ENCODE data around the gene LEMD1.

DNA sequence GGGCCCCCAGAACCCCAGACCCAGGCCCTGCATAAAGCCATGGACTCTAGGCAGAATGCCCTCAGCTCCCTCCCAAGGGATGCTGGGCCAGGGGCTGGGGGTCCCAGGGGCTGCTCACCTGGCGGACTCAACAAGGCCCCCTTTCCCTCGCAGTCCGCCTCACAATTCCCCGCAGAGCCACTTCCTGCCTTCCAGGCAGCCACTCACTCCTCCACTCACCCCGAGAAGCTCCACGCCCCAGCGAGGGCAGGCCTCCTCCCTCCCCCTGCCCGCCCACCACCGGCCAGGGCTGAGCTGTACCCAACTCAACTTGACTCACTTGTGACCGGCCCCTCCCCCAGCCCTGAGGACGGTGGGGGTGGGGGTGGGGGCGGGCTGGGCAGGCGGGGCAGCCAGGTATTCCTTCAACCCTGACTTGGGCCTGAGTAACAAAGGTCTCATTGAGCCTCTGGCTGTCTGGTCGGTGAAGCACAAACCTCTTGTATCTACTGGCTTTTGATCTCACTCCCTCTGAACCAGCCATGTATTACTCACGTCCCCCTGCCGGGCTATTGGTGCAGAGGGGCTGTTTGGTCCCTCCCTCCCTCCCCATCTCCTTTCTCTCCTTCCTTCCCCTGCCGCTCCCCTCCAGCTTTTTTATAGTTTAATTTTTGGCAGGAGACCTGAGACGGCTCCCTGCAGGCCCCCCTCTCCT is 28.0 kb upstream of the LEMD1 start:
- TF ChIP-seq EP300 (IDR thresholded peaks at IDR 0.05) (no peak), POLR2A (IDR thresholded peaks at IDR 0.05; ENCODE audit: low read depth) (no peak)
- TF ChIP-seq, protein P1, sequence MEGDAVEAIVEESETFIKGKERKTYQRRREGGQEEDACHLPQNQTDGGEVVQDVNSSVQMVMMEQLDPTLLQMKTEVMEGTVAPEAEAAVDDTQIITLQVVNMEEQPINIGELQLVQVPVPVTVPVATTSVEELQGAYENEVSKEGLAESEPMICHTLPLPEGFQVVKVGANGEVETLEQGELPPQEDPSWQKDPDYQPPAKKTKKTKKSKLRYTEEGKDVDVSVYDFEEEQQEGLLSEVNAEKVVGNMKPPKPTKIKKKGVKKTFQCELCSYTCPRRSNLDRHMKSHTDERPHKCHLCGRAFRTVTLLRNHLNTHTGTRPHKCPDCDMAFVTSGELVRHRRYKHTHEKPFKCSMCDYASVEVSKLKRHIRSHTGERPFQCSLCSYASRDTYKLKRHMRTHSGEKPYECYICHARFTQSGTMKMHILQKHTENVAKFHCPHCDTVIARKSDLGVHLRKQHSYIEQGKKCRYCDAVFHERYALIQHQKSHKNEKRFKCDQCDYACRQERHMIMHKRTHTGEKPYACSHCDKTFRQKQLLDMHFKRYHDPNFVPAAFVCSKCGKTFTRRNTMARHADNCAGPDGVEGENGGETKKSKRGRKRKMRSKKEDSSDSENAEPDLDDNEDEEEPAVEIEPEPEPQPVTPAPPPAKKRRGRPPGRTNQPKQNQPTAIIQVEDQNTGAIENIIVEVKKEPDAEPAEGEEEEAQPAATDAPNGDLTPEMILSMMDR (IDR thresholded peaks at IDR 0.05): no peak
